Hepatocyte (in vitro differentiated cells): ENCODE data around the gene GALR2. TPM values are rescaled to one million over a fixed set of nuclear protein-coding genes. Genes with fewer than 3 reads are reported as not detected.

Source experiments
- DNase-seq: peaks from one replicate; pipeline ENCODE4 v3.0.0-alpha.2; 2016; ENCODE audit warnings: low spot score
- H2AFZ ChIP-seq: fragments of 200-600 bp; sonication (generic); 2 replicates; pipeline ENCODE4 v1.6.0; 2016; ENCODE audit warnings: antibody characterized with exemption, mild to moderate bottlenecking
- H3K27ac ChIP-seq: fragments of 200-600 bp; sonication (generic); 2 replicates; pipeline ENCODE4 v1.5.1; 2016; ENCODE audit warnings: mild to moderate bottlenecking
- H3K27me3 ChIP-seq: fragments of 200-600 bp; sonication (generic); 2 replicates; pipeline ENCODE4 v1.6.1; 2016
- H3K36me3 ChIP-seq: fragments of 200-600 bp; sonication (generic); replicated peaks from 2 replicates; pipeline ENCODE4 v1.5.1; 2016; ENCODE audit warnings: low read depth; ENCODE audit not compliant: insufficient read depth
- H3K4me1 ChIP-seq: fragments of 200-600 bp; sonication (generic); 2 replicates; pipeline ENCODE4 v1.5.1; 2016; ENCODE audit warnings: mild to moderate bottlenecking, moderate library complexity; ENCODE audit not compliant: insufficient read depth
- H3K4me2 ChIP-seq: fragments of 200-600 bp; sonication (generic); 2 replicates; pipeline ENCODE4 v1.6.0; 2016
- H3K4me3 ChIP-seq: fragments of 200-600 bp; sonication (generic); 2 replicates; pipeline ENCODE4 v1.5.1; 2016; ENCODE audit warnings: mild to moderate bottlenecking
- H3K79me2 ChIP-seq: fragments of 200-600 bp; sonication (generic); 2 replicates; pipeline ENCODE4 v1.6.0; 2017; ENCODE audit warnings: mild to moderate bottlenecking
- H3K9me2 ChIP-seq: fragments of 200-600 bp; sonication (generic); replicated peaks from 2 replicates; pipeline ENCODE4 v1.6.0; 2017; ENCODE audit warnings: mild to moderate bottlenecking; ENCODE audit not compliant: insufficient read depth
- H3K9me3 ChIP-seq: fragments of 200-600 bp; sonication (generic); 2 replicates; pipeline ENCODE4 v1.5.1; 2016; ENCODE audit warnings: low read depth, mild to moderate bottlenecking
- H4K20me1 ChIP-seq: fragments of 200-600 bp; sonication (generic); 2 replicates; pipeline ENCODE4 v1.6.0; 2016; ENCODE audit warnings: mild to moderate bottlenecking; ENCODE audit not compliant: insufficient read depth, poor library complexity, severe bottlenecking
- EZH2 ChIP-seq: fragments of 200-600 bp; sonication (generic); IDR thresholded peaks from 2 replicates; pipeline ENCODE4 v1.6.1; 2016; ENCODE audit warnings: antibody characterized with exemption, mild to moderate bottlenecking, borderline replicate concordance
- EZH2phosphoT487 ChIP-seq: fragments of 200-600 bp; sonication (generic); IDR thresholded peaks from one replicate; pipeline ENCODE4 v1.6.1; 2018; ENCODE audit warnings: antibody characterized with exemption, mild to moderate bottlenecking, low read depth, moderate library complexity; ENCODE audit not compliant: unreplicated experiment, severe bottlenecking
- WGBS: methylation state at CpG from one replicate; pipeline ENCODE4 v1.1.6; 2016; ENCODE audit warnings: low lambda C conversion rate; ENCODE audit errors: missing lambda C conversion rate; 5-methylcytosine and 5-hydroxymethylcytosine counted together
- polyA plus RNA-seq: library from polyadenylated mRNA; unstranded; fragments of >200 nt; fragmentation: Nextera tagmentation; extraction: Ambion mirVana; gene quantifications from 2 replicates; pipeline ENCODE4 v1.2.1, GENCODE V29; 2016
- total RNA-seq: library from RNA; depleted of rRNA; stranded (reverse); fragments of >200 nt; gene quantifications from 2 replicates; pipeline ENCODE4 v1.2.3, GENCODE V29; 2014
- TF ChIP-seq, protein P1 (sequence below): fragments of 200-600 bp; sonication (generic); IDR thresholded peaks from 2 replicates; pipeline ENCODE4 v1.5.1; 2016; ENCODE audit warnings: antibody characterized with exemption, mild to moderate bottlenecking; ENCODE audit not compliant: poor library complexity

The GALR2 gene, protein sequence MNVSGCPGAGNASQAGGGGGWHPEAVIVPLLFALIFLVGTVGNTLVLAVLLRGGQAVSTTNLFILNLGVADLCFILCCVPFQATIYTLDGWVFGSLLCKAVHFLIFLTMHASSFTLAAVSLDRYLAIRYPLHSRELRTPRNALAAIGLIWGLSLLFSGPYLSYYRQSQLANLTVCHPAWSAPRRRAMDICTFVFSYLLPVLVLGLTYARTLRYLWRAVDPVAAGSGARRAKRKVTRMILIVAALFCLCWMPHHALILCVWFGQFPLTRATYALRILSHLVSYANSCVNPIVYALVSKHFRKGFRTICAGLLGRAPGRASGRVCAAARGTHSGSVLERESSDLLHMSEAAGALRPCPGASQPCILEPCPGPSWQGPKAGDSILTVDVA
- total RNA-seq (0.60 TPM in 1 of 2 replicates, not detected in the other), polyA plus RNA-seq (0.24 TPM in 1 of 2 replicates, not detected in the other)

DNA sequence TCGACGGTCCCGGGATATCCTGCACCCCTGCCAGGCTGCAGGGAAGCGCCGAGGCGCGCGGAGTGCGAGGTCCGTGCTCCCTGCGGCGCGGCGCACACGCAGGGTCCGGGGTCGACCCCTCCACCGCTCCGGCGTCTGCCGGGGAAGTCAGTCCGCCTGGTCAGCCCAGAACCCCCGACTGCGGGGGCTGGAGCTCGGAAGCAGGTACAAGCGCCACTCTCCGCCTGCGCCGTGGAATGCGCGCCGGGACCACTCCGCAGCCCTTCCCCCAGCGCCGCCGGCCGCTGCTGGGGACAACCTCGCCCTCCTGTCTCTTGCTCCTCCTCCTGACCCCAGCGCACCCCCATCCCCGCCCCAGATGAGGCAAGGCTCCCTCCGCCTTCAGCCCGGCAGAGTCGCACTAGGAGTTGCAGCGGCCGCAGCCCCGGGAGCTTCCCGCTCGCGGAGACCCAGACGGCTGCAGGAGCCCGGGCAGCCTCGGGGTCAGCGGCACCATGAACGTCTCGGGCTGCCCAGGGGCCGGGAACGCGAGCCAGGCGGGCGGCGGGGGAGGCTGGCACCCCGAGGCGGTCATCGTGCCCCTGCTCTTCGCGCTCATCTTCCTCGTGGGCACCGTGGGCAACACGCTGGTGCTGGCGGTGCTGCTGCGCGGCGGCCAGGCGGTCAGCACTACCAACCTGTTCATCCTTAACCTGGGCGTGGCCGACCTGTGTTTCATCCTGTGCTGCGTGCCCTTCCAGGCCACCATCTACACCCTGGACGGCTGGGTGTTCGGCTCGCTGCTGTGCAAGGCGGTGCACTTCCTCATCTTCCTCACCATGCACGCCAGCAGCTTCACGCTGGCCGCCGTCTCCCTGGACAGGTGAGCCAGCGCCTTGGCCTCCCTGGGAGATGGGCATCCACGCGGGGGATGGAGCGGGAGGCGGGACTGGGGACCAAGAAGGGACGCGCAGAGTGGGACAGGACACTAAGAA, at the start of gene GALR2:
GALR2 (plus strand) TSS at position 392 of the 974 bp plus-strand sequence; CDS start at position 495, 103 bp downstream.
- Histone ChIP-seq H3K4me1 (peaks cover 24% of the 10 kb centered on the region), H3K36me3 (no peaks in the 10 kb centered on the region), H2AFZ (no peak within 1 kb of the TSS), H3K4me2 (peak within 1 kb of the TSS; percentile 73), H3K9me3 (no peaks in the 10 kb centered on the region), H3K4me3 (no peak within 1 kb of the TSS), H3K27ac (no peak within 1 kb of the TSS), H3K9me2 (no peaks in the 10 kb centered on the region), H3K79me2 (peaks cover 26% of the 10 kb centered on the region), H3K27me3 (peaks cover 63% of the 10 kb centered on the region), H4K20me1 (peaks cover 7% of the 10 kb centered on the region)
- peak; percentile 2 for DNase-seq
- WGBS: 3% methylated on average over 74 of the region's 92 CpGs
- TF ChIP-seq EZH2 (peak; percentile 53), EZH2phosphoT487 (peak; percentile 7)
- TF ChIP-seq, protein P1, sequence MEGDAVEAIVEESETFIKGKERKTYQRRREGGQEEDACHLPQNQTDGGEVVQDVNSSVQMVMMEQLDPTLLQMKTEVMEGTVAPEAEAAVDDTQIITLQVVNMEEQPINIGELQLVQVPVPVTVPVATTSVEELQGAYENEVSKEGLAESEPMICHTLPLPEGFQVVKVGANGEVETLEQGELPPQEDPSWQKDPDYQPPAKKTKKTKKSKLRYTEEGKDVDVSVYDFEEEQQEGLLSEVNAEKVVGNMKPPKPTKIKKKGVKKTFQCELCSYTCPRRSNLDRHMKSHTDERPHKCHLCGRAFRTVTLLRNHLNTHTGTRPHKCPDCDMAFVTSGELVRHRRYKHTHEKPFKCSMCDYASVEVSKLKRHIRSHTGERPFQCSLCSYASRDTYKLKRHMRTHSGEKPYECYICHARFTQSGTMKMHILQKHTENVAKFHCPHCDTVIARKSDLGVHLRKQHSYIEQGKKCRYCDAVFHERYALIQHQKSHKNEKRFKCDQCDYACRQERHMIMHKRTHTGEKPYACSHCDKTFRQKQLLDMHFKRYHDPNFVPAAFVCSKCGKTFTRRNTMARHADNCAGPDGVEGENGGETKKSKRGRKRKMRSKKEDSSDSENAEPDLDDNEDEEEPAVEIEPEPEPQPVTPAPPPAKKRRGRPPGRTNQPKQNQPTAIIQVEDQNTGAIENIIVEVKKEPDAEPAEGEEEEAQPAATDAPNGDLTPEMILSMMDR: no peak

DNA sequence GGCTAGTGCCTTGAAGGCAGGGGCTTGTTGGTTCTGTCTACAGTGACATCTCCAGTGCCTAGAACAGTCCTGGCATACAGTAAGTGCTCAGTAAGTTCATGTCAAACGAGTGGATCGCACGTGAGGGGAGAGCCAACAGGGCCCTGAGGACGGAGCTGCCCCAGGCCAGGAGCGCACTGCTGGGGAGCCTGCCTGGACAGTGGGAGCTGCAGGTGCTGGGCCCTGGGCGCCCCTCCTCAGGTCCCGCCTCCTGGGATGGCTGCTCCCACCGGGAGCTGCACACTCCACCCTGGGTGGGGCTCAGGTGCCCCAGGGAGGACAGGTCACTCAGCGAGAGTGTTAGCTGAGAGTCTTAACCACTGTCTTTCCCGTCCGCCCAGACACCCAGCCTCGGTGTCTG, 49.3 kb upstream of the GALR2 start:
- Histone ChIP-seq H3K27me3 (no peaks in the 10 kb centered on the region), H3K9me2 (no peaks in the 10 kb centered on the region), H3K79me2 (no peaks in the 10 kb centered on the region), H3K27ac (no peak overlapping the region), H3K4me3 (no peak overlapping the region), H4K20me1 (no peaks in the 10 kb centered on the region), H2AFZ (no peak overlapping the region), H3K4me1 (peaks cover 11% of the 10 kb centered on the region), H3K9me3 (no peaks in the 10 kb centered on the region), H3K4me2 (no peak overlapping the region), H3K36me3 (no peaks in the 10 kb centered on the region)
- WGBS: 87% methylated on average over 12 of the region's 12 CpGs
- DNase-seq: no peak
- TF ChIP-seq, protein P1: no peak
- TF ChIP-seq EZH2 (no peak), EZH2phosphoT487 (no peak)

DNA sequence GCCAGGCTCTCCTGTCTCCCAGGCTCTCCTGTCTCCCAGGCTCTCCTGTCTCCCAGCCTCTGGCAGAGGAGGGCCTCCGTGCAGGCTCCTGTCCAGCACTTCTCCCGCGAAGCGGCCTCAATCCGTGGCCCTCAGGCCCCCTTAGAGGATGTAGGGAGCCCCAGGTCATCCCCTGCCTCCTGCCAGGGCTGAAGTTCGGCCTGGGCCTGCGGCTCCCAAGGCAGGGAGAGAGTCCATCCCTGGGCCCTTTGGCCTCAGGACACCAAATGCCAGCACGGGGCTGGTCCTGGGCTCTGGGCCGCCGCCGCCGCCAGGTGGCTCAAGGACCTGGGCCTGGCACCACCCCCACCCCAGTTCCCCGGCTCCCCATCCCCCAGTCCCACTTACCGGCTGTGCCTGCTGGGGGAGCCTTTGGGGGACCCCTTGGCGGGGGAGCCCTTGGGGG, 47.8 kb upstream of the GALR2 start:
- Histone ChIP-seq H3K4me2 (no peak overlapping the region), H3K27ac (no peak overlapping the region), H3K36me3 (no peaks in the 10 kb centered on the region), H3K9me3 (no peaks in the 10 kb centered on the region), H3K79me2 (no peaks in the 10 kb centered on the region), H2AFZ (no peak overlapping the region), H3K9me2 (no peaks in the 10 kb centered on the region), H4K20me1 (no peaks in the 10 kb centered on the region), H3K27me3 (no peaks in the 10 kb centered on the region), H3K4me1 (peaks cover 11% of the 10 kb centered on the region), H3K4me3 (no peak overlapping the region)
- DNase-seq: no peak
- 85% methylated on average over 8 of the region's 15 CpGs for WGBS
- TF ChIP-seq EZH2phosphoT487: no peak
- TF ChIP-seq, protein P1: no peak
- TF ChIP-seq EZH2: no peak
